K562 (cell line): ENCODE data around the gene PRCC. TPM values are rescaled to one million over a fixed set of nuclear protein-coding genes. Genes with fewer than 3 reads are reported as not detected.
A peak's percentile ranks its signal among the peaks of the same experiment; 100 is the strongest.

Experiments used
- BACH1 ChIP-seq: fragments of 200-800 bp; sonication (Bioruptor generic); IDR thresholded peaks from 2 replicates; pipeline ENCODE4 v1.6.1; 2016; ENCODE audit warnings: missing genetic modification characterization, missing compliant biosample characterization
- BRCA1 ChIP-seq, 2 experiments: fragments of 450-650 bp in 1 of 2; sonication (generic) in 1 of 2; formaldehyde crosslinking in 1 of 2; IDR thresholded peaks; 2 replicates each; pipeline versions ENCODE4 v1.5.0 to v1.6.1; 2017 to 2020; ENCODE audit warnings: mild to moderate bottlenecking in 1 of 2, missing genetic modification reagents in 1 of 2
- E2F8 ChIP-seq: fragments of 450-650 bp; IDR thresholded peaks from 2 replicates; pipeline ENCODE4 v1.7.1; 2018; ENCODE audit warnings: mild to moderate bottlenecking, low read depth; ENCODE audit not compliant: partially characterized antibody
- E4F1 ChIP-seq: fragments of 250-450 bp; sonication (Bioruptor Pico); IDR thresholded peaks from 2 replicates; pipeline ENCODE4 v1.5.0; 2021; ENCODE audit warnings: mild to moderate bottlenecking, borderline replicate concordance
- FOXP4 ChIP-seq: sonication (generic); formaldehyde crosslinking; IDR thresholded peaks from 2 replicates; pipeline ENCODE4 v1.8.0; 2022; ENCODE audit warnings: mild to moderate bottlenecking, missing genetic modification reagents, borderline replicate concordance
- GABPB1 ChIP-seq: sonication (generic); formaldehyde crosslinking; IDR thresholded peaks from 2 replicates; pipeline ENCODE4 v1.8.0; 2022; ENCODE audit warnings: mild to moderate bottlenecking, missing genetic modification reagents
- HCFC1 ChIP-seq: IDR thresholded peaks from 2 replicates; pipeline ENCODE4 v1.6.1; 2012; ENCODE audit warnings: low read depth, low read length, improper control_type of control experiment
- MITF ChIP-seq: IDR thresholded peaks from 2 replicates; pipeline ENCODE4 v1.6.1; 2014; ENCODE audit warnings: antibody characterized with exemption
- SRSF9 ChIP-seq: fragments of 200-400 bp; formaldehyde crosslinking; IDR thresholded peaks from 2 replicates; pipeline ENCODE4 v1.6.1; 2017; ENCODE audit warnings: low read depth, low read length, borderline replicate concordance
- TEAD1 ChIP-seq, 2 experiments: fragments of 450-650 bp in 1 of 2; sonication (generic) in 1 of 2; formaldehyde crosslinking; IDR thresholded peaks; 2 replicates each; pipeline versions ENCODE4 v1.4.0 to v1.8.0; 2020 to 2022; ENCODE audit warnings: mild to moderate bottlenecking in 2 of 2, missing genetic modification reagents in 1 of 2
- ZBTB9 ChIP-seq: fragments of 450-650 bp; formaldehyde crosslinking; IDR thresholded peaks from 2 replicates; pipeline ENCODE4 v1.4.0; 2020; ENCODE audit warnings: mild to moderate bottlenecking, moderate library complexity
- ZFPM2 ChIP-seq: fragments of 250-450 bp; sonication (Bioruptor Pico); IDR thresholded peaks from 2 replicates; pipeline ENCODE4 v1.5.1; 2022; ENCODE audit warnings: mild to moderate bottlenecking
- ZNF445 ChIP-seq: fragments of 250-450 bp; sonication (Bioruptor Pico); IDR thresholded peaks from 2 replicates; pipeline ENCODE4 v1.4.0; 2020; ENCODE audit warnings: low read depth, mild to moderate bottlenecking, moderate library complexity
- ZNF449 ChIP-seq: fragments of 250-450 bp; sonication (Bioruptor Pico); IDR thresholded peaks from 2 replicates; pipeline ENCODE4 v1.8.0; 2022; ENCODE audit warnings: moderate library complexity, mild to moderate bottlenecking, inconsistent platforms
- polyA plus RNA-seq, 8 experiments: library from polyadenylated mRNA; depleted of rRNA in 4 of 8; stranded (reverse) in 5 of 8; unstranded in 3 of 8; fragments of >200 nt; fragmentation: Nextera tagmentation in 2 of 8; fragmentation: Illumina TruSeq in 1 of 8; extraction: Ambion mirVana in 2 of 8; extraction: Trizol in 1 of 8; gene quantifications; 2 replicates each; pipeline versions ENCODE4 v1.2.1 to v1.2.3, GENCODE V29; 2011 to 2014; ENCODE audit warnings: inconsistent platforms in 1 of 8, missing spikeins in 1 of 8
- total RNA-seq, 7 experiments: library from RNA; depleted of rRNA in 6 of 7; stranded (reverse); fragments of >200 nt in 6 of 7; fragmentation: Illumina TruSeq in 2 of 7; extraction: Trizol in 2 of 7; gene quantifications; 2 replicates each; pipeline versions ENCODE4 v1.2.1 to v1.2.3, GENCODE V29; 2011 to 2021; ENCODE audit warnings: low replicate concordance in 1 of 7

The PRCC gene
- total and polyA plus RNA-seq, 9 of the 15 experiments (the other 6 are each of a cell fraction or from before 2014, with no cell fraction given): 23.9 to 201 (median 41.1) TPM

GRCh38 chr1:156767101-156767878, at the start of gene PRCC (continued):
- no peak for TF ChIP-seq MITF
- no peak for TF ChIP-seq ZNF449
- TF ChIP-seq SRSF9: no peak
- TF ChIP-seq ZNF445 (CRISPR knock-in tag): no peak
- peak; percentile 38; the same call in 1 of the 2 replicates for TF ChIP-seq ZBTB9 (CRISPR knock-in tag)
- peak; percentile 92; the same call in 1 of the 2 replicates for TF ChIP-seq BACH1 (tag)
- peak; percentile 76; the same call in 1 of the 2 replicates for TF ChIP-seq FOXP4 (CRISPR knock-in tag)
- TF ChIP-seq TEAD1 (CRISPR knock-in tag; IDR thresholded peaks at IDR 0.05): peak; percentile 59 to 64; a peak in 3 of 4 replicates
- peak; percentile 98 for TF ChIP-seq HCFC1
- TF ChIP-seq GABPB1 (CRISPR knock-in tag): peak; percentile 81
- TF ChIP-seq E2F8: peak; percentile 44
- TF ChIP-seq ZFPM2: no peak
- no peak for TF ChIP-seq E4F1 (CRISPR knock-in tag)
- no peak for TF ChIP-seq BRCA1 (IDR thresholded peaks at IDR 0.05)
- TF ChIP-seq BRCA1 (CRISPR knock-in tag; IDR thresholded peaks at IDR 0.05): no peak; the same call in 1 of the 2 replicates
